Measurements from ENCODE around the gene KRT36. TPM values are rescaled to one million over a fixed set of nuclear protein-coding genes. Genes with fewer than 3 reads are reported as not detected.

Gene KRT36
- polyA plus RNA-seq, 4 donors, result 0.04 TPM; not detected in 3

- no peak overlapping the region for H3K27ac ChIP-seq (ENCODE audit: low read depth in 1 of 3, low read length in 2 of 3)
- H3K27me3 ChIP-seq (ENCODE audit: control insufficient read depth in 3 of 3, insufficient read depth in 3 of 3, low read length in 3 of 3), result peaks cover 0 to 4% (median 0%) of the 10 kb centered on the region in 3 donors
- H3K9me3 ChIP-seq (ENCODE audit: control insufficient read depth in 2 of 2, insufficient read depth in 1 of 2, low read depth in 1 of 2, low read length in 1 of 2), result no peaks in the 10 kb centered on the region
- WGBS, 3 donors, result 74 to 80% (median 80%) methylated on average over 5 of the region's 5 CpGs
- H3K36me3 ChIP-seq (ENCODE audit: control insufficient read depth in 3 of 3, insufficient read depth in 2 of 3, low read depth in 1 of 3, low read length in 3 of 3), result no peaks in the 10 kb centered on the region
- FAIRE-seq, result no peak
- H3K4me3 ChIP-seq (ENCODE audit: low read depth in 1 of 3, low read length in 3 of 3), result no peak overlapping the region
- peaks cover 0 to 3% (median 3%) of the 10 kb centered on the region in 3 donors for H3K4me1 ChIP-seq (ENCODE audit: control insufficient read depth in 3 of 3, insufficient read depth in 2 of 3, low read depth in 1 of 3, low read length in 2 of 3)
- DNase-seq, result no peak
Measured at GRCh38 chr17:41499714-41500113, 10.0 kb upstream of the KRT36 start.

- WGBS, 3 donors, result 62 to 73% (median 69%) methylated on average over 6 of the region's 6 CpGs
- no peaks in the 10 kb centered on the region for H3K36me3 ChIP-seq (ENCODE audit: control insufficient read depth in 3 of 3, insufficient read depth in 2 of 3, low read depth in 1 of 3, low read length in 3 of 3)
- H3K4me3 ChIP-seq (ENCODE audit: low read depth in 1 of 3, low read length in 3 of 3), result no peak overlapping the region
- FAIRE-seq (no peak), DNase-seq (no peak)
- H3K4me1 ChIP-seq (ENCODE audit: control insufficient read depth in 3 of 3, insufficient read depth in 2 of 3, low read depth in 1 of 3, low read length in 2 of 3), result peaks cover 2 to 3% (median 3%) of the 10 kb centered on the region in 3 donors
- H3K27me3 ChIP-seq (ENCODE audit: control insufficient read depth in 3 of 3, insufficient read depth in 3 of 3, low read length in 3 of 3), result peaks cover 0 to 4% (median 0%) of the 10 kb centered on the region in 3 donors
- H3K9me3 ChIP-seq (ENCODE audit: control insufficient read depth in 2 of 2, insufficient read depth in 1 of 2, low read depth in 1 of 2, low read length in 1 of 2), result no peaks in the 10 kb centered on the region
- H3K27ac ChIP-seq (ENCODE audit: low read depth in 1 of 3, low read length in 2 of 3), result no peak overlapping the region
Measured at GRCh38 chr17:41498276-41498675, 8.6 kb upstream of the KRT36 start.

- Histone ChIP-seq H3K27ac (ENCODE audit: low read depth in 1 of 3, low read length in 2 of 3) (peak overlapping the region in 2 of 3 donors; percentile 27 to 56), H3K4me1 (ENCODE audit: control insufficient read depth in 3 of 3, insufficient read depth in 2 of 3, low read depth in 1 of 3, low read length in 2 of 3) (peaks cover 3 to 8% (median 3%) of the 10 kb centered on the region in 3 donors), H3K4me3 (ENCODE audit: low read depth in 1 of 3, low read length in 3 of 3) (no peak overlapping the region), H3K9me3 (ENCODE audit: control insufficient read depth in 2 of 2, insufficient read depth in 1 of 2, low read depth in 1 of 2, low read length in 1 of 2) (no peaks in the 10 kb centered on the region), H3K36me3 (ENCODE audit: control insufficient read depth in 3 of 3, insufficient read depth in 2 of 3, low read depth in 1 of 3, low read length in 3 of 3) (no peaks in the 10 kb centered on the region), H3K27me3 (ENCODE audit: control insufficient read depth in 3 of 3, insufficient read depth in 3 of 3, low read length in 3 of 3) (peaks cover 0 to 4% (median 0%) of the 10 kb centered on the region in 3 donors)
- DNase-seq (peak; percentile 86 to 94), FAIRE-seq (no peak)
- WGBS, 3 donors, result 30 to 46% (median 38%) methylated on average over 11 to 12 of the region's 12 CpGs
Measured at GRCh38 chr17:41496803-41497484, 7.2 kb upstream of the KRT36 start.

- no peak for DNase-seq
- Histone ChIP-seq H3K36me3 (ENCODE audit: control insufficient read depth in 3 of 3, insufficient read depth in 2 of 3, low read depth in 1 of 3, low read length in 3 of 3) (no peaks in the 10 kb centered on the region), H3K27ac (ENCODE audit: low read depth in 1 of 3, low read length in 2 of 3) (no peak overlapping the region), H3K4me1 (ENCODE audit: control insufficient read depth in 3 of 3, insufficient read depth in 2 of 3, low read depth in 1 of 3, low read length in 2 of 3) (peaks cover 3 to 10% (median 3%) of the 10 kb centered on the region in 3 donors), H3K27me3 (ENCODE audit: control insufficient read depth in 3 of 3, insufficient read depth in 3 of 3, low read length in 3 of 3) (peaks cover 0 to 2% (median 0%) of the 10 kb centered on the region in 3 donors), H3K4me3 (ENCODE audit: low read depth in 1 of 3, low read length in 3 of 3) (no peak overlapping the region), H3K9me3 (ENCODE audit: control insufficient read depth in 2 of 2, insufficient read depth in 1 of 2, low read depth in 1 of 2, low read length in 1 of 2) (no peaks in the 10 kb centered on the region)
- WGBS, 3 donors, result 69 to 74% (median 74%) methylated on average over 2 of the region's 2 CpGs
- no peak for FAIRE-seq
Measured at GRCh38 chr17:41494524-41494923, 4.8 kb upstream of the KRT36 start.

- no peak for FAIRE-seq
- Histone ChIP-seq H3K36me3 (ENCODE audit: control insufficient read depth in 3 of 3, insufficient read depth in 2 of 3, low read depth in 1 of 3, low read length in 3 of 3) (no peaks in the 10 kb centered on the region), H3K4me3 (ENCODE audit: low read depth in 1 of 3, low read length in 3 of 3) (no peak overlapping the region), H3K27me3 (ENCODE audit: control insufficient read depth in 3 of 3, insufficient read depth in 3 of 3, low read length in 3 of 3) (peaks cover 0 to 8% (median 0%) of the 10 kb centered on the region in 3 donors), H3K4me1 (ENCODE audit: control insufficient read depth in 3 of 3, insufficient read depth in 2 of 3, low read depth in 1 of 3, low read length in 2 of 3) (peaks cover 3 to 10% (median 3%) of the 10 kb centered on the region in 3 donors), H3K27ac (ENCODE audit: low read depth in 1 of 3, low read length in 2 of 3) (peak overlapping the region in 1 of 3 donors; percentile 28), H3K9me3 (ENCODE audit: control insufficient read depth in 2 of 2, insufficient read depth in 1 of 2, low read depth in 1 of 2, low read length in 1 of 2) (no peaks in the 10 kb centered on the region)
- peak in 1 of 2 donors; percentile 74 for DNase-seq
- WGBS, 3 donors, result 40 to 47% (median 46%) methylated on average over 4 of the region's 4 CpGs
Measured at GRCh38 chr17:41492771-41493170, 3.1 kb upstream of the KRT36 start.

GRCh38 chr17:41492351-41492750 is 2.6 kb upstream of the KRT36 start:
- H3K27ac ChIP-seq (ENCODE audit: low read depth in 1 of 3, low read length in 2 of 3), result peak overlapping the region in 1 of 3 donors; percentile 28
- H3K9me3 ChIP-seq (ENCODE audit: control insufficient read depth in 2 of 2, insufficient read depth in 1 of 2, low read depth in 1 of 2, low read length in 1 of 2), result no peaks in the 10 kb centered on the region
- 55 to 68% (median 64%) methylated on average over 6 of the region's 6 CpGs for WGBS, 3 donors
- H3K4me3 ChIP-seq (ENCODE audit: low read depth in 1 of 3, low read length in 3 of 3), result no peak overlapping the region
- no peak for FAIRE-seq
- peaks cover 0 to 11% (median 0%) of the 10 kb centered on the region in 3 donors for H3K27me3 ChIP-seq (ENCODE audit: control insufficient read depth in 3 of 3, insufficient read depth in 3 of 3, low read length in 3 of 3)
- no peaks in the 10 kb centered on the region for H3K36me3 ChIP-seq (ENCODE audit: control insufficient read depth in 3 of 3, insufficient read depth in 2 of 3, low read depth in 1 of 3, low read length in 3 of 3)
- no peak for DNase-seq
- peaks cover 0 to 10% (median 3%) of the 10 kb centered on the region in 3 donors for H3K4me1 ChIP-seq (ENCODE audit: control insufficient read depth in 3 of 3, insufficient read depth in 2 of 3, low read depth in 1 of 3, low read length in 2 of 3)

- H3K9me3 ChIP-seq (ENCODE audit: control insufficient read depth in 2 of 2, insufficient read depth in 1 of 2, low read depth in 1 of 2, low read length in 1 of 2), result no peaks in the 10 kb centered on the region
- FAIRE-seq (no peak), DNase-seq (no peak)
- WGBS, 3 donors, result 62 to 84% (median 83%) methylated on average over 2 of the region's 2 CpGs
- peaks cover 0 to 10% (median 0%) of the 10 kb centered on the region in 3 donors for H3K4me1 ChIP-seq (ENCODE audit: control insufficient read depth in 3 of 3, insufficient read depth in 2 of 3, low read depth in 1 of 3, low read length in 2 of 3)
- no peak overlapping the region for H3K27ac ChIP-seq (ENCODE audit: low read depth in 1 of 3, low read length in 2 of 3)
- no peak overlapping the region for H3K4me3 ChIP-seq (ENCODE audit: low read depth in 1 of 3, low read length in 3 of 3)
- no peaks in the 10 kb centered on the region for H3K36me3 ChIP-seq (ENCODE audit: control insufficient read depth in 3 of 3, insufficient read depth in 2 of 3, low read depth in 1 of 3, low read length in 3 of 3)
- H3K27me3 ChIP-seq (ENCODE audit: control insufficient read depth in 3 of 3, insufficient read depth in 3 of 3, low read length in 3 of 3), result peaks cover 0 to 19% (median 0%) of the 10 kb centered on the region in 3 donors
Measured at GRCh38 chr17:41491476-41491875, 1.8 kb upstream of the KRT36 start.

GRCh38 chr17:41490000-41490990 is 585 bp upstream of the KRT36 start:
- WGBS, 3 donors, result 34 to 61% (median 40%) methylated on average over 10 of the region's 10 CpGs
- Histone ChIP-seq H3K36me3 (ENCODE audit: control insufficient read depth in 3 of 3, insufficient read depth in 2 of 3, low read depth in 1 of 3, low read length in 3 of 3) (no peaks in the 10 kb centered on the region), H3K27ac (ENCODE audit: low read depth in 1 of 3, low read length in 2 of 3) (no peak overlapping the region), H3K9me3 (ENCODE audit: control insufficient read depth in 2 of 2, insufficient read depth in 1 of 2, low read depth in 1 of 2, low read length in 1 of 2) (no peaks in the 10 kb centered on the region), H3K27me3 (ENCODE audit: control insufficient read depth in 3 of 3, insufficient read depth in 3 of 3, low read length in 3 of 3) (peaks cover 0 to 21% (median 0%) of the 10 kb centered on the region in 3 donors), H3K4me1 (ENCODE audit: control insufficient read depth in 3 of 3, insufficient read depth in 2 of 3, low read depth in 1 of 3, low read length in 2 of 3) (peaks cover 0 to 10% (median 0%) of the 10 kb centered on the region in 3 donors), H3K4me3 (ENCODE audit: low read depth in 1 of 3, low read length in 3 of 3) (no peak overlapping the region)
- DNase-seq (no peak), FAIRE-seq (no peak)
